Stimulated activated CD8-positive, alpha-beta memory T cell treated with anti-CD3 and anti-CD28 coated beads, Interleukin-4, amount 100 ng/mL, for 48 hours (primary cell): ENCODE data around the gene ZNF536.
"Not testable (repeated sequence)": the region's sequence is repeated elsewhere in the genome, so short reads cannot be mapped to it uniquely, and the experiment has no call there.

Source experiments
- DNase-seq: peaks from one replicate; pipeline ENCODE4 v3.0.0-alpha.2; 2020

The ZNF536 gene

DNA sequence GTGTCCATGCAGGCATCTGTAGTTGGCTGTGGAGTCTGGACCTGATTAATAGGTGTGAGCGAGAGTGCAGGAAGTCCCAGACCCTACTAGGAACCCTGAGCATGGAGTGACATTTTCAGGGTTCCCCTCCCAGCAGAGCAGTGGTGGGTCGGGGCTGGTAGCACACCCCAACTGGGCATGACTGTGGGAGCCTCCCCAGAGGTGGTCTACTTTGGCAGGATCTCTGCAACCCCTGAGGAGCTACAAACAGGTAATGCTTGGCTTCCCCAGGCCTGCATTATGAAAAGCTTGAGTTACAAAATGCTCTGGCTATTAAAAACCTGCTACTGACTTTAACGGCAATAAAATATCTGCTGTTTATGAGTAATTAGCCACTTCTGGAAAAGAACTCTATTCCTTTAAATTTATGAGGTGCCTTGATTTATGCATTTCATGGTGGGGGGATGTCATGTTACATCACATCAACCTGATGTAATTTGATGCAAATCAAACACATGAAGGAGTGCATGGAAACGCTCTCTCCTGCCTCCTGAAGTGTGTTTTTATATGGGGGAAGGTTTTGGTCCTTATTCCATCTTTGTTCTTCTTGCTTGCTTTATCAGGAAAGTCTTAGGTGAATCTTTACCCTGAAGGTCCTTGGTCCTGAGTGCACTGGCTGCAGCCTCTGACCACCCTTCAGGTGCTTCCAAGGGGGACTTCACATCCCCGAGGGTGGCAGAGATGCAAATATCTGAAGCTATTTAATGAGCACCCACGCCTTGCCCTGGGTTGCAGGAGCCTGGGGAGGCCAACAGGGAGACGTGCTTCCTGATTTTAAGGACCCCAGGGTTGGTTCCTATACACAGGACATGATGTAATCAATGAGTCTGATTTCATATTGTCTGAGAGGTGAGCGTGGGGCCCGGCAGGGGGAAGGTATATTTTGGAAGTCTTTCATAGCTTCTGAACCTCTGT lies 54.0 kb downstream of the ZNF536 start:
- no peak for DNase-seq

DNA sequence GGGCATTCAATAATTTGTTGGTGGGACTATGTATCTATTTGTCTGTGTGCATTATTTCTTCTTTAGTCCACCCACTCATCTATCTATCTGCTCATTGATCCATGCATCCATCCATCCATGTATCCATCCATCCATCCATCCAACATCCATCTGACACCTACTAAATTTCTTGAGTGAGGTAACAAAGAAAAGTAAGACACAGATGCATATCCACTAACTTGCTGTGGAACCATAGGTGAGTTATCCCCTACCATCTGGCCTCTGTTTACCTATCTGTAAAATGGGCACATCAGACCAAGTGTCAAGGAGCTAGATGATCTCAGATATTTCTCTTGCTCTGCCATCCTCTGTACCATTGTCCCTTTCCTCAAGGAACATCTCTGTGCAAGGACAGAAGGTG lies 54.7 kb downstream of the ZNF536 start:
- no peak for DNase-seq

DNA sequence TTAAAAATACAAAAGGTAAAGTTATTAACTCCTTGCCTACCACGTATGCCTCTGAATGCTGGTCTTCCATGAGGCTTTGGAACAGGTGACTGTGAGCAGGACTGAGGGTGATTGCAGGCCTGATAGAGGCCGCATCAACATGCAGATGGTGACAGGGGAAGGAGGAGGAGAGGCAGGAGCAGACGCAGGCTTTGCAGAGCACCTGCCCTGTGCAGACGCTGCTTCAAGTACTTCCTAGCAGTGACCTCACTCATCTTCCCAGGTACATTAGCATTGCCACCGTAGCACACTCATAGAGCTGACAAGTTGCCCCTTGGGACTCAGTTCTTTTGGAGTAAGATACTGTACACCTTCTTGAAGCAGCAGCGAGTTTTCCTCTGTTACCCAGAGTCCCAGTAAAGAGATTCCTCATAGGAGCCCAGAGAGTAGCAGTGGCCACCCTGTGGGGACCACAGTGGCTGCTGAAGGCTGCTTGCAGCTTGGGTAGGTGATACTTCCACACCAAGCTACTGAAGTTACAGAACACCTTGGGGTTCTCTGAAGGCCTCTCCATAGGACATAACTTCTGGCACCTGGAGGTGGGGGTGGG lies 56.0 kb downstream of the ZNF536 start:
- DNase-seq = no peak

DNA sequence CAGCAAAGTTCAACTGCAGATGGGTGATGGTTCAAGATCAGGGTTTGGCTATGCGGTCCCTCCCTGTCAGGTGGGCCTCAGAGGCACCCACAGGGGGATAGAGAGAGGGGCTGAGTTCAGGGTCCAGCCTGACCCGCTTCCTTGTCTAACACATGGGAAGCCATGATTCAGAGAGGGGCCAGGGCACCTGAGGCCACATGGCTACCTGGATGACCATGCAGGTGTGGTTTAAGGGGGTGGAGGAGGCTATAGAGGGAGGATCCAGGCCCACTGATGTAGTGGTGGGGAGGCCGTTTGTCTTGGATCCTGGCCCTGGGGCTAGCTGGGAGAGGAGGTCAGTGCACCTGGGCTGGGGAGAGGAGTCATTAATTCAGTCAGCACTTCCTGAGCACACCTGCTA lies 56.7 kb downstream of the ZNF536 start:
- DNase-seq = no peak

DNA sequence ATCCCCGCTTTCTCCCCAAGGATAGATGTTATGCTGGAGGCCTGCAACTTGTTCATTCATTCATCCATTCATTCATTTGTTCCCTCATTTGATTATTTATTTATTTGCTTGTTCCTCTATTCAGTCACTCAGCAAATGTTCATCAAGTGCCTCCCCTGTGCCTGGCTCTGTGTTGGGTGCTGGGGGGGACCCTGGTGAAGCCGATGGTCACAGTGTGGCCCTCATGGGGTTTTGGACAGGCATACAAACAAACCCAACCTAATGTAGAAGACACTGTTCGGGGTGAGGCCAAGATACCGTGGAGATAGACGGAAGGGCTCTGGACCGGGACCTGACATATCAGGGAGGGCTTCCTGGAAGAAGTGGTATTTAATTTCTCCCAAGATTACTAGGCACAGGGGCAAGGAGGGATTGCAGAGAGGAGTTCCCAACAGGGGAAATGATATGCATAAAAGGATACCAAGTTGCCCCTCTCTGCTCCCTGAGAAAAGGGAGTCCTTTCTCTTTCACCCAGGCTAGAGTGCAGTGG lies 58.1 kb downstream of the ZNF536 start:
- DNase-seq = no peak

DNA sequence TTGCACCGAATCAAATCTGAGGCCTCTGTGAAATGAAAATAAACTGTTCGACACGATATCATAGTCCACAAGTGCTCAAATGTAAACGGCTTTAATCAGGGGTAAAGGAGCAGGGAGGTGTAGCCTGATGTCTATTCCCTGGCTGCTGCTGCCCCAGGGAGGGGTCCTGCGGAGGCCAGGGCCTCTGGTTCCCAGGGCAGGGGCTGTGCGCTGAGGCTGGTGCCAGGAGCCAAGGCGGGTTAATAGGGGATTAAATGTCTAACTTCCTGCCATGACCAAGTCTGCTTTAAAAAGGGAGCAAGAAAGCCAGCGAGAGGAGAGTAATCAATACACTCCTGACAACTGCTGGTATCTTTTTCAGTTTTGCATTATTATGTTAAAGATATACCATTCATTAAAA lies 59.4 kb downstream of the ZNF536 start:
- no peak for DNase-seq

DNA sequence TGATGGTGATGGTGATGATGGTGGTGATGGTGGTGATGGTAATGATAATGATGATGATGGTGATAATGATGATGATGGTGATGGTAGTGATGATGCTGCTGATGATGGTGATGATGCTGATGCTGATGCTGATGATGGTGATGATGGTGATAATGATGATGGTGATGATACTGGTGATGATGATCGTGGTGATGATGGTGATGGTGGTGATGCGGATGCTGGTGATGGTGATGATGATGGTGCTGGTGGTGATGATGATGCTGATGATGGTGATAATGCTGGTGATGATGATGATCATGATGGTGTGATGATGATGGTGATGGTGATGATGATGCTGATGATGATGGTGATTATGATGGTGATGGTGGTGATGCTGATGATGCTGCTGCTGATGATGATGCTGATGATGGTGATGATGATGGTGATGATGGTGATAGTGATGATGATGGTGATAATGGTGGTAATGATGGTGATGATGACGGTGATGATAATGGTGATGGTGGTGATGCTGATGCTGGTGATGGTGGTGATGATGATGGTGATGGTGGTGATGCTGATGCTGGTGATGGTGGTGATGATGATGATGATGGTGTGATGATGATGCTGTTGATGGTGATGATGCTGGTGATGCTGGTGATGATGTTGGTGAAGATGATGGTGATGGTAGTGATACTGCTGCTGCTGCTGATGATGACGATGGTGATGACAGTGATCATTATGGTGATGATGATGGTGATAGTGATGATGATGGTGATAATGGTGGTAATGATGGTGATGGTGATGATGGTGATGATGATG lies 62.8 kb downstream of the ZNF536 start:
- no peak for DNase-seq

DNA sequence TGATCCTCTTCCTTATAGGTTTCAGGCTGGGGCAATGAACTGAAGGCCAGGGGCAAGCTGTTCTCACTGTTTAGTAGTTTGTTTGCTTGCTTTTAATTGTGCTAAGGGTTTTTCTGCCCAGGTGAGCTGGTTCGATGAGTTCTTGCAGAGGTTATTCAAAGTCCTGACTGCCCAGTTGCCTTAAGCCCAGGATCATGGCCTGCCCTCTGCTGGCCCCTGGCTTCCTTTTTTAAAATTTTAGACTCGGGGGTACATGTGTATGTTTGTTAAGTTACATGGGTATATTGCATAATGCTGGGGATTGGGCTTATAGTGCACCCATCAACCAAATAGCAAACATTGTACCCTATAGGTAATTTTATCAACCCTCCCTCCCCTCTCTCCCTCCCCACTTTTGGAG lies 65.7 kb downstream of the ZNF536 start:
- DNase-seq = no peak

DNA sequence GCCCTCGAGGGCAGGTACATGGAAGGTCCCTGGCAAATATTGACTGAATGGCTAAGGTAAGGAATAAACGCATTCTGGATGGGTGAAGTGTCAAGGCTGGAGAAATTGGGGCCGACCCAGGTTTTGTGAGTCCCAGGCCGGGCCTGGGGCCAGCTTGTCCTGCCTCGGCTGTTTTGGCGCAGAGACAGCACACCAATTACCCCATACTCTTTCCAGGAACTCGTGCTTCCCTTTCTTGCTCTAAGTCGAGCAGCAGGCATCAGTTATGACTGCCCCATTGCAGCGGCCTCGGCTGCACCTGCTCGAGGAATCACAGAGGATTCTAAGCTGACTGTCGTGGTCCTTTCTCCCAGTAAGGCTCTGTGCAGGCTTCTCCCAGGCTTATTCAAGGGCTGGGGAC lies 67.1 kb downstream of the ZNF536 start:
- no peak for DNase-seq

DNA sequence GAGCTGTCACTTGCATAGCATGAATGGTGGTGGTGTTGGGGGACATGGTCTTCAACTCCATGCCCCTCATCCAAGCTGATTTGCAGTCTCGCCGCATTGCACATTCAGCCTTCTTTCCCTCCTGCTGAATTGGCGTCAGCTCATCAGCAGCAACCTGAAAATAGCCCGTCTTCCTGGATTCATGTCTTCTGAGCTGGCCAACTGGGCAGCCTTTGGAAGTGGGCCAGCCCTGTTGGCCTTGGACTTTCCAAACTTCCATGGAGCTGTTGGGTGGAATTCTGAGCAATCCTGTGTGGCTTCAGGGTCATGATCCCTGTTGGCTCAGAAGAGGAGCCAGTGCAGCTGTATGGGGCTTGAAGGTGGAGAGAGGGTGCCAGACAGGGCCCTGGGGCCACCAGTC lies 68.8 kb downstream of the ZNF536 start:
- no peak for DNase-seq

DNA sequence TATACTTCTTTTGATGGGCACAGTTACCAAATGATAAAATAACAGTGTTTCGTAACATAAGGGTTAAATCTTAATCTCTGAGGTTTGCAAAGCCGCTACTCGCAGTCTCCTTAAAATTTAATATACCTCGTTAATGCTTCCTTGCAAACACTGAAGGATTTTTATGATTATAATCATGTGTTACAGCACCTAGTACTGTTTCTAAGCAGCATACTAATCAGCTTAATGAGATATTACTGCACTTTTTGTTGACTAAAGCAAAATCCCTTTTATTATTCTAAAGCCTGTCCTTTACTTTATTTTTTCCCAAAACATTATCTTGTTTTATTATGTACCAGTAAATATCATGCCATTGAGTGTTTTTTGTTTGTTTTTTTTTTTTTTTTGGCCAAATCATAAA lies 70.5 kb downstream of the ZNF536 start:
- no peak for DNase-seq

DNA sequence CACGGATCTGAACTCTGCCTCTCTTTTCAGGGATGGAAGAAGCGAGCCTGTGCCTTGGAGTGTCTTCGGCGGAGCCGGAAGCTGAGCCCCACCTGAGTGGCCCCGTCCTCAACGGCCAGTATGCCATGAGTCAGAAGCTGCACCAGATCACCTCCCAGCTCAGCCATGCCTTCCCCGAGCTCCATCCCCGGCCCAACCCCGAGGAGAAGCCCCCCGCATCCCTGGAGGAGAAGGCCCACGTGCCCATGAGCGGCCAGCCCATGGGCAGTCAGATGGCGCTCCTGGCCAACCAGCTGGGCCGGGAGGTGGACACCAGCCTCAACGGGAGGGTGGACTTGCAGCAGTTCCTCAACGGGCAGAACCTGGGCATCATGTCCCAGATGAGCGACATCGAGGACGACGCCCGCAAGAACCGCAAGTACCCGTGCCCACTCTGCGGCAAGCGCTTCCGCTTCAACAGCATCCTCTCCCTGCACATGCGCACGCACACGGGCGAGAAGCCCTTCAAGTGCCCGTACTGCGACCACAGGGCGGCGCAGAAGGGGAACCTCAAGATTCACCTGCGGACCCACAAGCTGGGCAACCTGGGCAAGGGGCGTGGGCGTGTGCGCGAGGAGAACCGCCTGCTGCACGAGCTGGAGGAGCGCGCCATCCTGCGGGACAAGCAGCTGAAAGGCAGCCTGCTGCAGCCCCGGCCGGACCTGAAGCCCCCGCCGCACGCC lies 71.5 kb downstream of the ZNF536 start:
- DNase-seq = no peak

DNA sequence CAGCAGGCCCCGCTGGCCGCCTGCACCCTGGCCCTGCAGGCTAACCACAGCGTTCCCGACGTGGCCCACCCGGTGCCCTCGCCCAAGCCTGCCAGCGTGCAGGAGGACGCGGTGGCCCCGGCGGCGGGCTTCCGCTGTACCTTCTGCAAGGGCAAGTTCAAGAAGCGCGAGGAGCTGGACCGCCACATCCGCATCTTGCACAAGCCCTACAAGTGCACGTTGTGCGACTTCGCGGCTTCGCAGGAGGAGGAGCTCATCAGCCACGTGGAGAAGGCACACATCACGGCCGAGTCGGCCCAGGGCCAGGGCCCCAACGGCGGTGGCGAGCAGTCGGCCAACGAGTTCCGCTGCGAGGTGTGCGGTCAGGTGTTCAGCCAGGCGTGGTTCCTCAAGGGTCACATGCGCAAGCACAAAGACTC lies 72.1 kb downstream of the ZNF536 start:
- no peak for DNase-seq

DNA sequence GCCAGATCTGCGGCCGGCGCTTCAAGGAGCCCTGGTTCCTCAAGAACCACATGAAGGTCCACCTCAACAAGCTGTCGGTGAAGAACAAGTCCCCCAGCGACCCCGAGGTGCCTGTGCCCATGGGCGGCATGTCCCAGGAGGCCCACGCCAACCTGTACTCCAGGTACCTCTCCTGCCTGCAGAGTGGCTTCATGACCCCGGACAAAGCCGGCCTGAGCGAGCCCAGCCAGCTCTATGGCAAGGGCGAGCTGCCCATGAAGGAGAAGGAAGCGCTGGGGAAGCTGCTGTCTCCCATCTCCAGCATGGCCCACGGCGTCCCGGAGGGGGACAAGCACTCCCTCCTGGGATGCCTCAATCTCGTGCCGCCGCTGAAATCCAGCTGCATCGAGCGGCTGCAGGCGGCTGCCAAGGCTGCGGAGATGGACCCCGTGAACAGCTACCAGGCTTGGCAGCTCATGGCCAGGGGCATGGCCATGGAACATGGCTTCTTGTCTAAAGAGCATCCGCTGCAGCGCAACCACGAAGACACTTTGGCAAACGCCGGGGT lies 72.6 kb downstream of the ZNF536 start:
- DNase-seq = no peak

DNA sequence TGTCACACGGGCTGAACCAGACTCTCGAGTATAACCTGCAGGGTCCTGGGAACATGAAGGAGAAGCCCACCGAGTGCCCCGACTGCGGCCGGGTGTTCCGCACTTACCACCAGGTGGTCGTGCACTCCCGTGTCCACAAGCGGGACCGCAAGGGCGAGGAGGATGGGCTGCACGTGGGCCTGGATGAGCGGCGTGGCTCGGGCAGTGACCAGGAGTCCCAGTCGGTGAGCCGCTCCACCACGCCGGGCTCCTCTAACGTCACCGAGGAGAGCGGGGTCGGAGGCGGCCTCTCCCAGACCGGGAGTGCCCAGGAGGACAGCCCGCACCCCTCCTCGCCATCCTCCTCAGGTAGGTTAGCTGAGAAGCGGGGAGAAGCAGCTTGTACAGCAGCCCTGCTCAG lies 73.2 kb downstream of the ZNF536 start:
- no peak for DNase-seq

DNA sequence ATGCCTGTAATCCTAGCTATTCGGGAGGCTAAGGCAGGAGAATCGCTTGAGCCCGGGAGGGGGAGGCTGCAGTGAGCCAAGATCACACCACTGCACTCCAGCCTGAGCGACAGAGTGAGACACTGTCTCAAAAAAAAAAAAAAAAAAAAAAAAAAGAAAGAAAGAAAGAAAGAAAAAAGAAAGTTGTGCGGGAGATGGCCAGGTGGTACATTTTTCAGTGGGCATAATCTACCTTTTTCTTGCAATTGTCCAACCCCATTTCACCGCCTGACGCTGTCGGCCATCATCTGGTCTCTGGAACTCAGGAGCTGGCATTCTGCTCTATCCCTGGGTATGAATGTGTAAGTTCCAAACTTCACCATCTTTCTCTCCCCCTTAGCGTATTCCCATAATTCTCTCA lies 73.9 kb downstream of the ZNF536 start:
- DNase-seq = not testable (repeated sequence)

DNA sequence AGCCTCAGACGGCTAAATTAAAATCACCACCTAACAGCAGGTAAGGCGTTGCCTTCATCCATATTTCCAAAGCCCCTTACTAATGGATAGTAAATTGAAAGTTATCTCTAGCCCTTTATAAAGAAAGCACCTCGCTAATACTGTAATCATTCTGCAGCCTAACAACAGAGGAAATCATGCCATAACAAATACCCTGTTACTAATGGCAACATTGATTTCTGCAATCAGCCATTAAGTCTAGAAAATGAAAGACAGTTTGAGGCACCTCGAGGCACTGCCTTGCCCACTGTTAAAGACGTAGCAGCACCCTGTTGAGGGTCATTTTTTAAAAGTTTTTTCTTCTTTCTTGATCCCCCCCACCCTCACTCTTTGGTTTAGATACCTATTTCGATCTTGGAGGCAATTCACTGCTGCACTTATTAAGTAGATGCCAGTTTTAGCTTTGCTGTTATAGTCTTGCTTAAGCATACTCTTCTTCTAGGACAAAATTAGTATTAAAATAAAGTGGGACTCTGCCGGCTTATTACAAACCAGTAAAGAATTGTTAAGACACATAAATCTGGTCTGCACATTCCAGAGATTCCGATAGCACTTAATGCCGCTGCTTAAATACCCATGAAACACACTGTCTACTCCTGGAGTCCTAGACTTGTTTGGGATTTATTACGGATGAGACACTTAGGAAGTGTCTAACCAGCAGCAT lies 74.8 kb downstream of the ZNF536 start:
- DNase-seq = no peak

DNA sequence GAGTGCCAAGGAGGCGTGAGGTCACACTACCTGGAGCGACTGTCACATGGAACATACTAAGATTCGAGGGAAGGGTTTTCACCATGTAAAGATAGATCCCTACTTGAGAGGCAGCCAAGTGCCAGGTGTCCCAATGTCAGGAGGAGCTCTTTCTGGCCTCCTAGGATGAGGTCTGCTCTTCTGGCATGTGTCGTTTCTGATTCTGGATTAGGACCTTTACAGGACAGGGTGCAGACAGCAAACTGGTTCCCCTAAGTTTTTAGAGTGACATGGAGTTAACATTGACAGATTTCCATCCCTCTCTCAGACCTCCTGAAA lies 75.3 kb downstream of the ZNF536 start:
- no peak for DNase-seq

DNA sequence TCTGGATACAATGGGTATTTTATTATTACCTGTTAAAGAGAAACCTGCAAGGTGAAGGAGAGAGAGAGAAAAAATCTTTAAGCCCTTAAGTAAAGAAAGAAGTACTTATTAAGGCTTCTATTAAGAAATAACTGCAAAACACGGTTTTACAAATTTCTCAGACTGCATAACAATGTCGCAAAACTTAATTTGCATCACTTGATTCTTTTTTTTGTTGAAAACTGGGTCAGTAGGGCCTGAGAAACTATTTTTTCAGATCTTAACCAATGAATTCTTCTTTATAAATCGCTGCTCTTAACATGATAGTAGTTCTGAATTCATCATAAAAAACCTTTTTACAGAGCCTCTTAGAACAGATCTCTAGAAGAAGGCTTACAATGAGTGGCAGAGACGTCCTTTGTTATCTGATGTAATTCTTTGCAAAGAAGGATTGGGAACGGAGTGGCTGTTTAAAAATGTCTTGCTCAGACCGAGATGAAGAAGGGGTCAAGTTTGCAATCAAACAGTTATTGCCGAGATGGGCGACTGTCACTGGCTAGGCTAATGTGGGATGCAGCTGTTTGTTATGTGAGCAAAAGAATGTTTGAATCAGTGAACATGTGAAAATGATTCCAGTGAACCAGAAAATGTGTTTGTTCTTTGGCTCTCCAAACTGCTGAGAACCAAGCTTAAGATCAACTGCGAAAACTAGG lies 76.3 kb downstream of the ZNF536 start:
- DNase-seq = no peak

DNA sequence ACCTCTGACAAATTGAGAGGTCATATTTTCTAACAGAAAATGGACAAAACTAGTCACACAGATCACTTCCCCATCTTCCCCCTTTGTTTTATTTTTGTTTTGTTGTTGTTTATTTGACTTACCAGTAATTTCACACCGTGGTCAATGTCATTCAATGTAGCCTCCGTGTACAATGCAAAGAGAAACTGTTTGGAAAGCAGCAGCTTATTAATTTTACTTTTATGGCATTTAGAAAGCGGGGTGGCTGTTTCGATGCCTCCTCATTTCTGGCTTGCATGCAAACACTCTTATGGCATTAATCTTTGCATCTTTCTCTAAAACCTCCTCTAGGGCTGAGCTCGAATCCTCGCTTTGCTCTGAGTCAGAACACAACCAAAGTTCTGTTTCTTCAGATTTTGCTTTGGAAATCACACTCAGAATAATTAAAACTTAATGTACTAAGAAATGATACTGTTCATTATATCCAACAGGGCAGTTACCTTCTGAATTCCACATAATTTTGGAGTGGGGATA lies 77.0 kb downstream of the ZNF536 start:
- DNase-seq = no peak

DNA sequence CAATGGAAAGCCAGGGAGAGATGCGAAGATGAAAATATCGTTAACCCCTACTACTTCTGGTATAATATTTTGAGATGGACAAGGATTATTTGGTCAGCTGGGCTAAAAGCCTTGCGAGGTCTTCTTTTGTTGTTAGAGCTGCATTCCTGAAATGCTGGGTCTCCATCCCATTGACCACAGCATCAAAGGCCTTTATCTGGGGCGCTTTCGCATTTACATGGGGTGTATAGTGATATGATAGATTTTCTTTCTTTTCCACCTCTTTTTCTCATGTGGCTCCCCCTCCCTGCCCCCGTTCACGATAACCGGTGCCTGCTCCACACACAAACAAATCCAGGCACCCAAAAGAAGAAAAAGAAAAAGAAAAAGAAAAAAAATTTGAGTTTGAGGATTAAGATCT lies 77.5 kb downstream of the ZNF536 start:
- no peak for DNase-seq
